GM18517 (cell line): ENCODE measurements around the gene PTGR3.

ENCODE experiments used
- ATAC-seq: cut with Tn5 transposase; IDR thresholded peaks from one replicate; pipeline ENCODE4 v1.9.1; 2021; ENCODE audit warnings: mild to moderate bottlenecking, moderate library complexity; ENCODE audit not compliant: unreplicated experiment

The PTGR3 gene

DNA sequence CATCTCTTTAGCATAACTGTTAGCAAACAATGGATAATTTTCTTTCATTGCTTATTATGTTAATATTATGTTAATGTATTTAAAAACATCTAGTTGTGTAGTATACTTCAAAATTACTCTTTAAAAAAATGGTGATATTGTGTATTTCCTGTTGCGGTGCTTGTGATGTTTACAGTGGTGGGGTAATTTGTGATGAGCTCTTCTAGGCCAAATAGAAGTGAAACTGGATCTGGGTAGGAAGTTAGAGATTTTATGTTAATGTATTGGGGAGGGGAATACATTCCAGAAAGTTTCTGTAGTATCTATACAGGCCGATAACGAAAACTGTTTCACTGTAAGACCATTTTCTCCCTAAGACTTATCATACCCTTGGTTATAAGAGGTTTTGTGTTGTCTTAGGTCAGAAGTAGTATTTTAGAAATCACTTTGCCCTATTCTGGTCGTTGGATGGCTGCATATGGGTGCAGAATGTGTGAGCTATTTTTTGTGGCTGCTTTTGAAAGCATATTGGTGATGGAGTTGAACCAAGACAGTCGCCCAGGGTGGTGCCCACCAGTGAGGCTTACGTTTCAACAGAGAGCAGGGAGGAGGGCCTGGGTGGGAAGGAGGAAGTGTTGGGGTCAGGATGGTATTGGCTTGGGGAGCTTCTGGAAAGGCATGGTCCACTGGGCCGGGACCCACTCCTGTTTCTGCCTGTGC is 7.4 kb upstream of the PTGR3 start:
- no peak for ATAC-seq

DNA sequence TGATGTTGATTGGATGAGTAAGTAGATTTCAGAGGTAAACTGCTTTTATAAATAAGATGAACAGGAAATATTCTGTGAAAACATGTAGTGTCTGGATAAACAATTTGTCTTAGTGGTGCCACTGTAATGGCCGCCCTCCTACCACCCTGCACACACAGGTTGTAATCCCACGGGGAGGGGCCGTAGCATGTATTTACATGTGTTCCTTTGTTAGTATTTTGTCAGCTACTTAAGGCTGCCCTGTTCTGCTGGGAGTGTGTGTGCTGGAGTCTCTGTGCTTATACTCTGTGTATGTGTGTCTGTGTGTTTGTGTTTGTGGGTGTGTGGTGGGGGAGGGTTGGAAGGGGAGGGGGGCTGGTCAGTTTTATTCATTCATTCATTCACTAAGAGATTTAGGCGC is 6.7 kb upstream of the PTGR3 start:
- ATAC-seq, result no peak

DNA sequence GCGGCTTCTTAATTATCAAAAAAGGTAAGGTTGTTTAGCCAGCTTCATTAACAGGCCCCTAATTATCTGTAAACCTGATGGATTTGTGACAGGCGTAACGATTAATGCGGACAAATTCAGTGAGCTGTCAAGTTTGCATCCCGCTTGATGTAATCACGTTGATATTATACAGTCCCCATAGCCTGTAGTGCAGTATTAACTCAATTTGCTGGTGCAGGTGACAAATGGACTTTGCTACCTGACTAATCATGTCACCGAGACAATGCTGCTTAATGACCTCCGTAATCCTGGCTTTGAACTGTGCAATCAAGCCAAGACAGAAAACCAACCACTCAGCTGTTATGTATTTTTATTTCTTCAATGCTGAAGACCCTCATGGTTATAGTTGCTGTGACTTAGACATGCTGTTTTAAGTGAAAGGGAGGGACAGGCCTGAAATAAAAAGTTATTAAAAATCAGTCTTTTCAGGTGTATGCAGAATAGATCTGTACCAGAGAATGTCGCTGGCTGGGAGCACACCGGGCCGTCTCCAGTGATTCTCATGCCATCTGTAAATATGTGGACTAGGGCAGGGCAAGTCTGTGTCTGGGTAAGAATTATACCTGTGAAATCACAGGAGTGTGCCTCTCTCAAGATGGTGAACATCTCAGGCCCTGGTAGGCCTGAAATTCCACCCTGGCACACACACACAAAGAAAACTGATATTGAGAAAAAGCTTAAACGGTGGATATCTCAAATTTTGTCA is 6.0 kb upstream of the PTGR3 start:
- ATAC-seq, result no peak

DNA sequence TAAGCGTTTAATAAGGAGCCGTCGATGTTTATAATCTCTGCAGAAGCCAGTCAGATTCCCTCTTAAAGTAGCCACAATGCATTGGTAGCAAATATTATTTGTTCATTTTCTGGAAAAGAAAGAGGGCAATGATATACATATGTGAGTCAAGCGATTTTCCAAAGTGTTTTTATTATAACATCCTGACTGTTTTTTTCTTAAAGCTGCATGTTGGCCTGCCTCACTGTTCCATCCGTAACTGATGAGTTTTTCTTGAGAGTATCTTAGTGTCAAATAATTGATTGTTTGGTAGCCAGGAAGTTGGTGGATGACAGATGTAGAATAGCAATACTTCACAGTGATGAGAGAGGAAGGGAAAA is 5.4 kb upstream of the PTGR3 start:
- no peak for ATAC-seq

DNA sequence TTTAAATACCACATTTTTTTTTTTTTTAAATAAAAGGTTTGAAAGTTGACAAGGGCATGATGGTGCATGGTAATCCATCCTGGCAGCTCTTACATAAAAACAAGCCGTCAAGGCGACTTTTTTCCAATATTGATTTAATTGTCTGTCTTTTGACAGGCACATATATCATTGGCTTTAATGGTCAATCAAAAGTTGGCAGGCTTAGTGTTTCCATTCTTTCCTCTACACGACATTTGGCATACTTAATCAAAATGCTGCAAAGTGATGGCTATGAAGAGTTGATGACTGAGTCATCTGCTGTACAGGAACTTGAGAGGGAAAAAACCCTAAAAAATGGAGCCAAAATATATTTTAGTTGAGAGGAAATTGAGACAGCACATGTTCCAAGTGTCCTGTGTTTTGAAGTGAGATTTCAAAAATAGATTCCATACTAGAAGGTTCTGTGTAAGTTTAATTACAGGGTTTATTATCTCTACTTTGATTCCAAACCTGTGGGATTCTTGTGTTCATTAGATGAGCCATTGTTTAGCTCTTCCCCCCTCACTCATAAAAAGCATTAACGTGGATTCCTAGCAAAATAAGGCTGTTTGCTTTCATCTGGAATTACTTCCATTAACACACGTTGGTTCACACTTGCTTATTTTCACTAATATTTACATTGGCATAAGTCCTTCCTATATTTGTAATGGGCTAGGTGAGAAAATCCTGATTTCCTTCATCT is 4.8 kb upstream of the PTGR3 start:
- ATAC-seq, result no peak

DNA sequence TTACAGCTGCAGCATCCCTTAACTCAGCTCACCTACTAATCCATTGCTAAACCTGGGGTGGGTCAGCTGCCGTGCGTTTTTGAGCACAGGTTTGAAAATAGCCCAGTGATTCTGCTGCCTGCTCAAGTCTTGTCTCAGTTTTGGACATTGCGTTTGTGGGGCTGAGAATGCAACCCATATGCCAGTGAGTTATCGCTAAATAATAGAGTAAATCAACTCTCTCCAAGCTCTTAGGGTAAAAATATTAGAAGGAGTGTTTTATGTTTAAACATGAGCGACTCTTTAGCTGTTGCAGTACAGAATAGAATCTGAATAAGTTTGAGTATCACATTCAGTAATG is 3.8 kb upstream of the PTGR3 start:
- no peak for ATAC-seq

DNA sequence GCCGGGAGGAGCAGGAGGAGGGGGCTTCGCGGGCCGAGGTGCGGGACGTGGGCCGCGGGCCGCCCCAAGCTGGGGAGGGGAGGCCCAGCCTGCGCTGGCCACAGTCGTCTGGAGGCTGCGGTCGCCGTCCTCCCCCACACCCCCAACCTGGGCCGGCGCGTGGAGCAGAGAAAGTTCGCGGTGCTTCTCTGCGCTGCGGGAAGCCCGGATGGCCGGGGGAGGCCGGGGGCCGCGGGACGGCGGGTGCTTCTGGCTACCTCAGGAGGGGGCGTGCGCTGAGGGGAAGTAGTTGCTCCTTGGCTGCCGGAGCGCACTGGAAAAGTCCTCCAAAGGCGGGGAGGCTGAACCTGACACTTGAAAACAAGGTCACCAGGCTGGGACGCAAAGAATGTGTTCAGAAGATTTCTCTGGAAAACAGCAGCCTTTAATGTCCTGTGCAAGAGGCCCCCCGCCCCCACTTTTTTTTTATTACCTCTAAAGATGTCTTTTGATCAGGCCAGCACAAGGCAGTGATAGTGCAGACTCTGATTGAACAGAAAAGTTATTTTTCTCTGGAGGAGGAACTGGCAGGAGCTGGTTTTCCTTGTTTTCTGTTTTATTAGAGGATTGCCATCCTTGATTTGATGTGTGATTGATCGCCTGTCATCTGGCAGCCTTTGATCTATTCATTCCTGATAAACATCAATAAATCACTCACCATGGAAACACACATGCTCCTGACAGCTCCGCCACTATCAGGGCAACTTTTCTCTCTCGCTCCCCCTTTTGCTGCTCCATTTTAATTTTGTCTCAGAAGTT is 3.2 kb upstream of the PTGR3 start:
- no peak for ATAC-seq

DNA sequence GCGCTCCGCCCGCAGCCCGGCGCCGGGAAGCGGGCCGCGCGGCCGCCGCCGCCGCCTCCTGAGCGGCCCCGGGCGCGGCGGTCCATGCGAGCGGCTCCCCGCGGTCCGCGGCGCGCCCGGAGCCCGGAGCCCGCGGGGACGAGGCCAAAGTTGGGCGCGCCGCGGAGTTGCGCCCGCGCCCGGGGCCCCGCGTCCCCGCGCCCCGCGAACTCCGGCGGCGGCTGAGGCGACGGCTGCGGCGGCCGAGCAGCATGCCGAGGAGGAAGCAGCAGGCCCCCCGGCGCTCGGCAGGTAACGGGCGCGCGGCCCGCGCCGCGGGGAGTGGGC is 2.6 kb upstream of the PTGR3 start:
- ATAC-seq, result no peak

DNA sequence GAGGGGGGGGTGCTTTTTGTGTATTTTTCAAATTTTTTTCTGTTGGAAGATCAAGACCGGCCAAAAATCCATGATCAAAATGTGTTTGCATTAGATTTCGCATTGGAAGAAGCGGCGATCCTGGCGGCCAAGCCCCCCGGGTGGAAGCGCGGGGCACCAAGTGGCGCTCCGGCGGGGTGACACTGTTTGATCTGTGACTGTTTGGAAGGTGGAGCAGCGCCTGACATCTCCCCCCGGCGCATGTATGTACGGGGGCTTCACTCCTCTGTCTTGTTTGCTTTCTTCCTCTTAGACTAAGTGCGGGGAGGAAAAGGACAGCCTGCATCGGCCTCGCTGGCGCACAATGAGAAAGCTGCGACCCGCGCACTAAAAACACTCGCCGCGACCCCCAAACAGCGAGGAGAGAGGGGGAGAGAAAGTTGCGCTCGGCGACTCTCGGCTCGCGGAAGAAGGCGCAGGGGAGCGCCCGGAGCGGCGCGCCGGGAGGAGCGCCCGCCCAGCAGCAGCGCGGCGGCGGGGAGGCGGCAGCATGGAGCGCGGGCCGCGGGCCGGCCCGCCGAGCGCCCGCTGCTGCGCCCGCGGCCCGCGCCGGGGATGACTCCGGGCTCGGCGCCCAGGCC is 2.2 kb upstream of the PTGR3 start:
- ATAC-seq, result no peak

DNA sequence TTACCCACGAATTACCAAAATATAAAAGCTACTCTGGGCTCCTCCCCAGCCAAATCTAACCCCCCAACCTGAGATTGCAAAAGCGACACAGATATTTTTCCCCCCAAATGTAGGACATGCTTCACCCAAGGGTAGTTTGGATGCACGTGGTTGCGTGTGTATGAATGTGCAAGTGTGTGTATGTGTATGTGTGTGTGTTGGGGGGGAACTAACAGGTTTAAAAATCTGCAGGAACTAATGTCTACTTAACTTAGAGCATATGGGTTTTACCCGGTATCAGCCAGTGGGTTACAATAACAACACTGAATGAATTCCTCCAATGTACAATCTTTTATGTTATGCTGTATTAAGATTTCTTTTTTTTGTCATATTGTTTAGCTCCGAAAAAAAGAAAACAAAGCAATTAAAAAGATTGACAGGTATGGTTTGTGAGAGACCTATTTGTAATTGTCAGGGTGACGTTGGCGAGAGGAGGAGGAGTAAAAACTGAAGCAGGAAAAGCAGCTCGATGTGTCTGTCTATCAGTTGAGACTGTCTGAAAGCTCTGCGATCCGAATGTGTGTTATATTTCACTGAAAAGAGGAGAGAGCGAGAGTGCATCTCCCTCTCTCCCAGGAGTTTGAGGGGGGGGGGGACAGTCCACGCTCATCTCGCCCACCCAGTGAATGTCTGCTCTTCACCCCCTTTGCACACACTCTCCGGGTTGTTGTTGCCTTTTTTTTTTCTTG is 1.5 kb upstream of the PTGR3 start, which contains the start of gene TSHZ1:
Gene TSHZ1 (plus strand): TSS at position 524 of the 728 bp plus-strand sequence. CDS start 1,080 bp downstream, outside the sequence.
- peak; percentile 55 for ATAC-seq

DNA sequence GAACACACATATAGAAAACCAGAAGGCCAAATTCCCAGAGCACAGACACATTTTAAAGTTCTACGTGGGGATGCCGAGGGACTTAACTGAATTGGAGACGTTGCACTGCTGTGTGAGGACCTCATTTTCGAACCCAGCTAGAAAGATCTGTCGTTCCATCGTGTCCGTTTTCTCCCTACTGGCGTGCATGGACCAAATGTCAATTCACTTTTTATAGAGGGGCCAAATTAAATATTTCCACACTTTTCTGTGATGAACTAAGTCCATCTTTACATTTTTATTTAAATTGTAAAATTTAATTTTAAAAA is 966 bp upstream of the PTGR3 start:
- no peak for ATAC-seq

DNA sequence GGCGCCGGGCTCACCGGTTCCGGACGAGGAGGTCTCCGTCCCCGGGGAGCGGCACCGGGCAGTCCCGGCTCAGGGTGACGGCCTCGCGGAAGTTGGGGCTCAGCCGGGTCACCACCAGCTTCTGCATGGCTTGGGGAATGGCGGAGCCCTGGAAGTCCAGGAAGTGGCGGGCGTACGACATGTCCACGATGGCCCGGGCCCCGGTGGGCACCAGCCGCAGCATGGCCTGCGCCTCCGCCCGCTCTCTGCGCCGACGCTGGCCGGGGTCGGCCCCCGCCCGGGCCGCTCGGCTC is 157 bp downstream of the PTGR3 start:
- ATAC-seq, result peak; percentile 35

DNA sequence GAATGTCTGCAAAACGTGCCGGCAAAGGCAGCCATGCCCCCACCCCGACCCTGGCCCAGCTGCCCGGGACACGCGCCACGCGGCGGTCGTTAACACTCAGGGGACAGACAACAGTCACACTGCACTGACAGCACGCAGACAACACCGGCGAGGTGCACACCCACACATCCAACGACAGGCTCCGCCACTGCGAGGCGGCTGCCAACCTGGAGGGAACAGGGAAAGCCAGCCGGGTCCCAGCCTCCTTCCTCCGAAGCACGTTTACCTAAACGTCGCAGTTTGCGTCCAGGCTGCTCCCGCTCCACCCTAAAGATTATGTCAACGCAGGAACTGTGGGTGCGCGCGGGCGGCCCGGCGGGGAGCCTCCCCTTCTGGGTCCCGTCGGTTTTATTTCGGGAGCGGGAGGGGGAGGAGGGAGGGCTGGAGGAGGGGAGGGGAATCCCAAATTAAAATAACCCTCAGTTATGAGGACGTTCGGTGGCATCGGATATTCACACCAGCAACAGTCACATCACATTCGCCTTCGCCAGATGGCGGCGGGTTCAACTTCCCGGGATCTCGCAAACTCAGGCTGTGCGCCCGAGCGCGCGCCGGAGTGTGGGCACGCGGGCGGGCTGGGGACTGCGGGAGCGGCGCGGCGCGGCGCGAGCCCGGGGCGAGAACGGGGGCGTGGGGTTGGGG is 644 bp downstream of the PTGR3 start:
- ATAC-seq, result no peak

DNA sequence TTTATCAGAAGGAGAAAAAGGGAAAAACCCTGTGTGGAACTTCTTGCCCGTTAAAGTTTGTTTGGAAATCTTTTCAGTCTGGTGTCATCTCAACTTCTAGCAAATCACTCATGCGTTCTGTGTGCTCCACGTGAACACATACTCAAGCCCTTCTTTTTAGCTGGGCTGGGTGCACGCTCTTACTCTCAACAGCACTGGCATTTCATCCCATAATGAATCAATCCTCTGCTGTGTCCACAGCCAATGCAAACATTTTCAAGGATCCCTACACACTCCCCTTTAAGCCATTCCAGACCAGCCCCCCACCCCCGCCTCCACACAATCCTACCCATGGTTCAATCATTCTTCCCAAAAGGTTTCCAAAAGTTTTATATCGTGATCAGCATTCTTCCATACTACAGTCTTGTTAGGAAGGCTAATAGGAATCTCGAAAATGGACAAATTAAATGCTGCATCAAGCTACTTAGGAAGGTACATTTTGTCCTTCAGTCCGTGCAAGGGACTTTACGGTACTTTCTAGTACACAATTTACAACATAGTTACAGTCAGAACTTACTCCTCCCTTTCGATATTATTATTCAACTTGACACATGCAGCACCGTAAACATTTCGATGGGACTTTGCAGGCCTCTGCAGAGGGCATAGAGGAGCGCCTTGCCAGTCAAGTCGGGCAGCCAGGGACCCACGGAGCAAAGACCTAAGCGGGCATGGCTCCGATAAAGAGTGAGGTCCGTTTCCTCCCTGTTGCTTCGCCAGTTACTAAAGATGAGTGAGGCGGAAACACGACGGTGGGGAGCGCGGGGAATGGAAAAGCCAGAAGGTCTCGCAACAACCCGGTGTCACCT is 1.4 kb downstream of the PTGR3 start:
- no peak for ATAC-seq

DNA sequence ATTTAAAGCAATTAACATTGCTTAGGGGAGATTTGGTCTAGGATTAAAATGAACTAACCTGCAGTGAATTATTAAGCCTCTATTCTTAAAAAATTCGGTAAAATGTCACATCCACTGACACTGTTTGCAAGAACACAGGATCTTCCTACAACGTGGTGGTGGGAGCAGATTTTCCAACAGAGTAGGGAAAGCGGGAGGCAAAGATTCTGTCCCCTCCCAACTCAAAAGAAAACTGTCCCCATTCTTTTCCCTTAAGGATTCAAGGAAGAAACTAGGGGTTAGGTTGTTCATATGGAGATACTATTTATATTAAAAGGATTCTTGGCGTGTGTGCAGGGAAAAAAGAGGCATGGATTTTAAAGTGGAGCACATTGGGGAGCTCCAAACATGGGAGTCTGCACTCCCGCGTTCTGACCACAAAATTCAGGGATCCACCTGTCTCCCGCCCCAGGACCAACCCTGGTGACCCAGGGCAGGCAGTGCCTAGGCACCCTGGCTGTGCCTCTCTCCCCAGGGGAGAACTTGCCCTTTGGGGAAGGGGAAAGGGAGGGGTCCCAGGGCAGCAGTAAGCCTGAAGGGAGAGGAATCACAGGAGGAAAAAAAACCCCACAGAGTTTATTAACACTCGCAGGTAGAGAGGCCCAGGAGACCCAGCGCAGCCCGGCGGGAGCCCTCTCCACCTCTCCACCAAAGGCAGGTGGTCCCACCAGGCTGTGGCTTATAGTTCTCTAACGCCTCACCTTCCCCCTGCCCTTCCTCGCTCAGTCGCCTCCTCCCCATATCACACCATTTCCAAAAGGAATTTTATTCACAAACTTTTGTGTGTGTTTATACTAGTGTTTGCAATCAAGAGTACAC is 2.3 kb downstream of the PTGR3 start:
- ATAC-seq, result no peak

DNA sequence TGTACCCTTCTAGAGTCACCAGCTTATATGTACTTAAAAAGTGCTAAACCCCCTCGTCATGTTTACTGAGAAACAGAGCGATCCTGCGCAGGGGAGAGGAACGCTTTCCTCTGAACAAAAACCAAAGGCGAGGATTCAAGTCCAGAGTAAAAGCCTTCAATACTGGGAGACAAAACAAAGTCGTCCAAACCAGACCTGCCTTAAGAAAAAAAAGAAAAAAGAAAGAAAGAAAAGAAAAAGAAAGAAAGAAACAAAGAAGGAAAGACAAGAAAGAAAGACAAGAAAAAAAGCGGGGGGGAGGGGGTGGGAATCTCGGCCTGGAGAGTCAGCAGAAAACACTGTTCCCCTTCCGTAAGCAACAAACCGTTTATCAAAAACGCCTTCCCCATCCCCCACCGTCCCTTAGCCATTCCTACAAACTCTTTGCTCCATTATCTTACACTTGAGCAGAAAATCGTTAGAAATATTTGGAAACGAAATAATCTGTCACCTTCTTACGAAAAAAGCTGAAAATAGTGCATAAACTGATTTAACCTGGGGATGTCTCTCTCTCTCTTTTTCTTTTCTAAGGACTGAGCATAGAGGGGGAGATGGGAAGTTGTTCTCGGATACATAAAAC is 3.3 kb downstream of the PTGR3 start:
- ATAC-seq, result no peak

DNA sequence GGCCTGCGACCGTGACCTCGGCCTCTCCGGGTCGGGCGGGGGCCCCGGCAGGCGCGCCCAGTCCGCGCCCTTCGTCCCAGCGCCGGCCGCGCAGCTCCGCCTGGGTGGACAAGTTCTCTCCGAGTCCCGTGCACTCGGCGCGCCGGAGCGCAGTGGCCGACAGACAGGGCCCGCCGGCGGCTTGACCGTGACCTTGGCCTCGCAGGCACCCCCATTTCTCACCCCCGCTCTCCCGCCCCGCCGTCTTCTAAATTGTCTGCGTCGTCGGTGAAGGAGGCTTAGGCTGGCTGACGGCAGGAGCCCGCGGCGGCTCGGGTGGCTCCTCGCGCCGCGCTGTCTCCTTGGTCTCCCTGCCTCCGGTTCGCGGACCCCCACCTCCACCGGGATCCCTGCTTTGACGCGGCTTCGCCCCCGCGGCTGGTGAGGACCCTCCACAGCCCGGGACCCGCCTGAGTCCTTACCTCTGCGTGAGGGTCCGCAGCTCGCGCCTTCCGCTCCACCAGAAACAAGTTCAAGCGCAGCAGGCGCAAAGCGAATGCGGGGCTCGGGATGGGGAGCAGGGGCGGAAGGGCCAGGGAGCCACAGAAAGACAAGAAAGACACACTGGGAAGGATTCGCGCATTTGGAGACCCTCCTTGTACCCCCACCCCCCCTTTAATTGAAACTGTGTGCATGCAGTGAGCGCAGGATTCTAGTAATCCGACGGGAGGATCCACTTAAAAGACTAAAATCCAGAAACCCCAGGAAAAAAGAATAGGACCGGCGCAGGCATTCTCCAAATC is 4.0 kb downstream of the PTGR3 start:
- ATAC-seq, result no peak
